Tongue (tissue), 2 donors: Measurements from ENCODE around the gene FLII. TPM values are rescaled to one million over a fixed set of nuclear protein-coding genes. Genes with fewer than 3 reads are reported as not detected.
"Not testable (repeated sequence)": the region's sequence is repeated elsewhere in the genome, so short reads cannot be mapped to it uniquely, and the experiment has no call there.

Source experiments
- DNase-seq: peaks from one replicate; pipeline ENCODE4 v3.0.0-alpha.2; 2015
- total RNA-seq: library from RNA; depleted of rRNA; stranded (reverse); fragments of >200 nt; gene quantifications from one replicate; pipeline ENCODE4 v1.2.3, GENCODE V29; 2014

The FLII gene
- total RNA-seq: 201 TPM

DNA sequence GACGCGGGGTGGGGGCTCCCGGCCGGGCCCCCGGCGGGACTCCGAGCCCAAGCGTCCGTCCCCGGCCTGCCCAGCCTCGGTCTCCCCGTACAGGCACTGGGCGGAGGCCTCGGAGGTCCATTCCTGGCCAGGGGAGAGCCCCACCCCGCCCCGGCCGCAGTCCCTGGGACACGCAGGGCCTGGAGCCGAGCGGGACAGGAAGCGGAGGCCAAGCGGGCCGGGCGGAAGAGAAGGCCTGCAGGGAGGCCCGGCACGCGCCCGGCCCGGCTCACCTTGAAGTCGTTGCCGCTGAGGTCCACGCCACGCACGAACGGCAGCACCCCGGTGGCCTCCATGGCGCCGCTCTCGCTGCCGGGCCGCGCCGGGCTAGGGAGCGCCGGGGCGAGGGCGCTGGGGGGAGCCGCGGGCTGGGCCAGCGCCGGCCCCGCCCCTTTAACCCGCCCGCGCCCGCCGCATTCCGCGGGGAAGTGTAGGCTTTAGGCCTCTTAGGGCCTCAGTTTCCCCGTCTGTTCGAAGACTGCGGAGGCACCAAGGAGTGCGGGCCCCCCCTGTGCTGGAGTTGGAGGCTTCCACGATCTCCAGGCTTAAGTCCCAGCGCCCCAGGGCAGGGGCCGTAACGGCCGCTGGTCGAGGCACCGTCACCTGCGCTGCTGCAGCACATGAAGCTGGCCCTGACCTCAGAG lies at the start of gene FLII:
Gene FLII, minus strand, starts transcription at position 383 of the 683 bp plus-strand sequence. Its CDS starts 48 bp downstream, at position 335.
- DNase-seq: peak; percentile 66

DNA sequence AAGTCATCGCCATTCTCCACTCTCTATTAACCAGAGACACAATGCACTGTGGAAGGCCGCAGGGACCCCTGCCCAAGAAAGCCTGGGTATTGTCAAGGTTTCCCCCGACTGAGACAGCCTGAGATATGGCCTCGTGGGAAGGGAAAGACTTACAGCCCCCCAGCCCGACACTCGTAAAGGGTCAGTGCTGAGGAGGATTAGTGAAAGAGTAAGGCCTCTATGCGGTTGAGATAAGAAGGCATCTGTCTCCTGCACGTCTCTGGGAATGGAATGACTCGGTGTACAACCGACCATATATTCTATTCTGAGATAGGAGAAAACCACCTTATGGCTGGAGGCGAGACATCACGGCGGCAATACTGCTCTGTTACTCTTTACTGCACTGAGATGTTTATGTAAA lies 44.7 kb upstream of the FLII start:
- DNase-seq: not testable (repeated sequence)

DNA sequence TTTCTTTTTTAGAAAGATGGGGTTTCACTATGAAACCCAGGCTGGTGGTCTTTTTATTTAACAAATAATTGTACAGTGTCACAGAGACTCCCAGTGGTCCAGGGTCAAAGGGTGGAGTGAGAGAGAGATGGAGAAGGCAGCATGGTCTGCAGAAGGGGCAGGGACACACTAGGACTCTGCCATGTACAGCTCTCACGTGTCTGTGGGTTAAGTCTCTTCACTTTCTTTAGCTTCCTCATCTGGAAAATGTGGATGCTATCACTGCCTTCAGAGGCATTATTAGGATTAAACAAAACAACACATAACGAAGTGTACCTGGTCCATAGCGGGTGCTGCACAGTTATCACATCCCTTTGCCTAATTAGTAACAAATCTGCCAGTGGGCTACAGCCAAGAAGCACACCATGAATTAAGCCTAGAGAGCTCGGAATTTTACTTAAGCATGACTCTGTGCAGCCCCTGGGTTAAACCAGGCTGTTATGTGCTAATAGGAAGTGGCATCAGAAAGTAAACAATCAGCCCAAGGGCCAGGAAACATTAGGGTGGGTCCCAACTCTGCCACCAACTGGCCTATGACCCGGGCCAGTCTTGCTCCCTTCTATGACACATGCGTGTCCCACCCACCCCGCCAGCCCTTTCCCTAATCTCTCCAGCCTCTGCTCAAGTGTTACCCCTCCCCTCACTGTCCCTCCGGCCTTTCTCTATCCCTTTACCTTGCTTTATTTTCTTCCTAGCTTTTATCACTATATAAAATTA lies 42.4 kb upstream of the FLII start:
- no peak for DNase-seq

DNA sequence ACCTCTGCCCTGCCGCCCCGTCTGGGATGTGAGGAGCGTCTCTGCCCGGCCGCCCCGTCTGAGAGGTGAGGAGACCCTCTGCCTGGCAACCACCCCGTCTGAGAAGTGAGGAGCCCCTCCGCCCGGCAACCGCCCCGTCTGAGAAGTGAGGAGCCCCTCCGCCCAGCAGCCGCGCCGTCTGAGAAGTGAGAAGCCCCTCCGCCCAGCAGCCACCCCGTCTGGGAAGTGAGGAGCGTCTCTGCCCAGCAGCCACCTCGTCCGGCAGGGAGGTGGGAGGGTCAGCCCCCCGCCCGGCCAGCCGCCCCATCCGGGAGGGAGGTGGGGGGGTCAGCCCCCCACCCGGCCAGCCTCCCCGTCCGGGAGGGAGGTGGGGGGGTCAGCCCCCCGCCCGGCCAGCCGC lies 39.5 kb upstream of the FLII start:
- not testable (repeated sequence) for DNase-seq

DNA sequence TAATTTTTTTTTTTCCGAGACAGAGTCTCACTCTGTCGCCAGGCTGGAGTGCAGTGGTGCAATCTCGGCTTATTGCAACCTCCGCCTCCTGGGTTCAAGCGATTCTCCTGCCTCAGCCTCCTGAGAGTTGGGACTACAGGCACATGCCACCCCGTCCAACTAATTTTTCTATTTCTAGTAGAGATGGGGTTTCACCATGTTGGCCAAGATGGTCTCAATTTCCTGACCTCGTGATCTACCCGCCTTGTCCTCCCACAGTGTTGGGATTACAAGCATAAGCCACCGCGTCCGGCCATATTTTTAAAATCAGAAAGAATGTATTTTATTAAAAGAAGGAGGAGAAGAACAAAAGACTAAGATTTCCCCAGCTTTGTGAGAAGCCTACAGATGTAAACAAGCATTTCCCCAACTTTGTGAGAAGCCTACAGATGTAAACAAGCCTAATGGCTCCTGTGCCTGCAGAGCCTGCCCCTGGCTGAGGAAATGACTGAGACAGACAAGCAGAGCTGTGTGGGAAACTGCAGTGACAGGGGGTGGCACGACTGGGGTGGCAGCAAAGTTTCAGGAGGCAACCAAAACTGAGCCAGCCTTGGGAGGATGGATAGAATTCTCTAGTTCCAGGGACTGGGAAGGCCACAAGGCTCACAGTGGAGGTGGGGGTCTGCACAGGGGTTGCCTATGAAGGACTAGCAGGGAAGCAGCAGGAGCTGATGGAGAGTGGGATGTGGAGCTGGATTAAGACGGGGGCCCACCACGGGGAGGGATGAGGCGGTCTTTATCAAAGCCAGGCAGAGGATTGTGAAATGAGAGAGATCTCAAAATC lies 33.4 kb upstream of the FLII start:
- no peak for DNase-seq

DNA sequence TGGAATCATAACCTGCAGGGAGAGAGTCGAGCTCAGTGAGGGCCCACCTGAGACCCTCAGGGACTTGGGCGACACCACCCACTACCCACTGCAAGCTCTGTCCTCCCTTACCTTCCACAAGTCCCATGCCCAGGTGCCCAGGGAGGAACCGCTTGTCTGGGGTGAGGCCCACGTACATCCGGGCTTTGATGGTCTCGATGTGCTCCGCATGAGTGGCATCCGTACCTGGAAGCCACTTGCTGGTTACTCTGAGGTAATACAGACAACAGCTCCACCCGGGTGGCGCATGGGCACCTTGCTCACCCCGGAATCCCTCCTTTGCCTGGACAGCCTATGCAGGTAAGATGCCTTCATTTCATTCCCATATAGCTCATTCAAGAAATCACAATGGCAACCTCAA lies 26.8 kb upstream of the FLII start:
- DNase-seq: no peak

DNA sequence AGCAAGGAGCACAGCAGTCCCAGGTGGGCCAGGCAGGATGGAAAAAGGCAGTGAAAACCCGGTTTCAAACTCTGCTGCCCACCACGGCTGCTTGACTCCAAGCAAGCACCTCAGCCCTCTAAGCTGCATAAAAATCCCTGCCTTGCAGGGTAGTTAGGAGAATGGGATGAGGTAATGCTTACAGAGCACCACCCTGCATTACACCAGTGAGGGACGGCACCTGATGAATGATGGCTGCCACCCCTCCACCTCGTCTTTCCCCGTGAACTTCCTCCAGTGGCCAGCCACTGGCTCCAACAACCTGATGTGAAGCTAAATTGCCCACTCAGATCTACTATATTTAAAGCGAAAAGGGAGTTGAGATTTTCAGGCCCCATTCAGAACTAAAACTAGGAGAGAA lies 23.2 kb upstream of the FLII start:
- no peak for DNase-seq

DNA sequence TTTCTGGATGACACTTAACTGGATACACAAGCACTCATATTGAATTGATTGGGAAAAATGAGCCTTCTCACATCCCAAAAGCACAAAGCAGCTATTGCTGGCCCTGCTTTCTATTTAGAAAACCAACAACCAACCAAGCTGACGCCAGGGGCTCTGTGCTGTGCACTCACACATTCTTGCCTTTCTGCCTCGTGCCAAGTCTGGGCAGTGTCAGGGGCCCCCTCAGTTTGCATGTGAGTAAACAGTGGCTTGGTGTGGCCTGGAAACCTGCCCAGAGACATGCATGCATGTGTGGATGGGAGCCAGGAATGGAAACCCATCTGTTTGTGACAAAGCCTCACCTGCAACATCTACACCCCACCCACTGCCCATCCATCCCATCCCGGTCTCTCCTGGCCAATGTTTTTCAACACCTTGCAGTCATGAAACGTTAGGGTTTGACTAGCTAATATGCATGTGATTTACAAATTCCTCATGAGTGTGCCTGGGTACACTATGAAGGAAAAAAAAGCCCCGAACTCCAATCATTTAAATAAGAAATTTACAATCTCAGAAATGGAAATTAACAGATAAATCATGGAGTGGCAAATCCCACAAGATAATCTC lies 22.3 kb upstream of the FLII start:
- no peak for DNase-seq

DNA sequence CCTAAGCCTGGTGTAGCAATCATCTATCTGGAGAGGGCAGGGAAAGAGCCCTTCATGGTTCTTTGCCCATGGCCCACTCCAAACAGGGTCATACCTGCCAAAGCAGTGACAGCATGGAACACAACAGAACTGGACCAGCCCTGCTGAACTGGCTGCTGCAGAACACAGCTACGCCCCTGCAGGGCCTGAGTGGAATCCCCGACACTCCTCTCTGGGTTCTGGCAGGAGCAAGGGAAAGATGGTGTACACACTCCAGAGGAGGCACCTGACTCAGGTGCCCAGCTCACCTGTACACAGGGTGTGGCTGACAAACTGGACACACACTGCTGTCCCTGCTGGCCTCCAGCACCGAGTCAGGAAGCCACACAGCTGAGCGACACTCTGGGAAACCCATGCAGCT lies 21.7 kb upstream of the FLII start:
- no peak for DNase-seq

DNA sequence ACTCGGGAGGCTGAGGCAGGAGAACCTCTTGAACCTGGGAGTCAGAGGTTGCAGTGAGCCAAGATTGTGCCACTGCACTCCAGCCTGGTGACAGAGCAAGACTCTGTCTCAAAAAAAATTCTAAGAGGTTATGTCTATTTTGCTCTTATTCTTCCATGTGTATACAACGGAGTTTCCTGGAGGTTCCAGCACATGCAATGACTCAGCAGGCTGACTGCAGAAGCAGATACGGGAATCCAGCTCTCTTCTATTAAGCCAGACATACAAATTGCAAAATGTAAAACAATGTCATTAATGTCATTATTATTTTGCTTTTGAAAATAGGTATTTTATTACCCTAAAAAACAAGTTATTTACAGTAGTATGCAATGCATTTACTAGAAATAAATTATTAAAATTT lies 20.3 kb upstream of the FLII start:
- DNase-seq: no peak

DNA sequence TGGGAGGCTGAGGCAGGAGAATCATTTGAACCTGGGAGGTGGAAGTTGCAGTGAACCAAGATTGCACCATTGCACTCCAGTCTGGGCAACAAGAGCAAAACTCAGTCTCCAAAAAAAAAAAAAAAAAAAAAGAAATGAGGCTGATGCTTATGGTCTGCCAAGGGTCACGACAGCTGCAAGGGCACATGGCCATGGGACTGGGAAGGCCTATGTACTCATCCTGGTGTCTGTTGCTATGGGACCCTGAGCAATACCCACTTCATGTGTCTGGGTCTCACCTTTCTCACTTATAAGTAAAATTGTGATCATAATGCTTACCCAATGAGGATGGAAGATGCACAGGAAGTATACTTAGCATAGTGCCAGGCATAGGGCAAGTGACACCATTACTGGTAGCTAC lies 18.5 kb upstream of the FLII start:
- DNase-seq: no peak

DNA sequence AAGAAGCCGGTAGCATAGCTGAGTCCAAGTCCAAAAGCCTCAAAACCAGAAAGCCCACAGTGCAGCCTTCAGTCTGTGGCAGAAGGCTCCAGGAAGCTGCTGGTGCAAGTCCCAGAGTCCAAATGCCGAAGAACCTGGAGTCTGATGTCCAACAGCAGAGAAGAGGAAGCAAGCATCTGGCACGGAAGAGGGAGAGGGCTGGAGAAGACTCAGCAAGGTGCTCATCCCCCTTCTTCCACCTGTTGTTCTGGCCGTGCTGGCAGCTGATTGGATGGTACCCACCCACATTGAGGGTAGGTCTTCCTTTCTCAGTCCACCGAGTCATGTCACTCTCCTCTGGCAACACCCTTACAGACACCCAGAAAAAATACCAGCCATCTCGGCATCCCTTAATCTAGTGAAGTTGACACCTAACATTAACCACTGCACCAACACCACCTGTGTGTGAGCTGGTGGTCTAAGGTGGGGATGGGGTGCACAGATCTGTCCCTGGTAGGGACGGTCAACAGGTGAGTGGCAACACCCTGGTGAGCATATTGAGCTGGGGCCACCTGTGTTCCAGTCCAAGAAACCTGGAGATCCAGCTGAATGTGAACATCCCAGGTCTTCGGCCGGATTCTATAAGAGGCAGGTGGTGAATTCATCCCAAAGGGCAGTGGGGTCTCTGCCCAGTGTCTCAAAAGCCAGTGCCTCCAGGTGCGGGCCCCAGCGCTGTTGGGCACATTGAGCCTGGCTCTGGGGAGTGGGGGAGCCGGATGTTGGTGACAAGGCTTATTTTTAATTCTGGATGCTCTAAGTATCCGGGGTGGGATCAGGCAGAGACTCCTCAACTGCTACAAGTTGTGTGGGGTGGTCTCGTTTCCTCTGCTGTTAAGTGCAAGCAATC lies 11.8 kb upstream of the FLII start:
- no peak for DNase-seq

DNA sequence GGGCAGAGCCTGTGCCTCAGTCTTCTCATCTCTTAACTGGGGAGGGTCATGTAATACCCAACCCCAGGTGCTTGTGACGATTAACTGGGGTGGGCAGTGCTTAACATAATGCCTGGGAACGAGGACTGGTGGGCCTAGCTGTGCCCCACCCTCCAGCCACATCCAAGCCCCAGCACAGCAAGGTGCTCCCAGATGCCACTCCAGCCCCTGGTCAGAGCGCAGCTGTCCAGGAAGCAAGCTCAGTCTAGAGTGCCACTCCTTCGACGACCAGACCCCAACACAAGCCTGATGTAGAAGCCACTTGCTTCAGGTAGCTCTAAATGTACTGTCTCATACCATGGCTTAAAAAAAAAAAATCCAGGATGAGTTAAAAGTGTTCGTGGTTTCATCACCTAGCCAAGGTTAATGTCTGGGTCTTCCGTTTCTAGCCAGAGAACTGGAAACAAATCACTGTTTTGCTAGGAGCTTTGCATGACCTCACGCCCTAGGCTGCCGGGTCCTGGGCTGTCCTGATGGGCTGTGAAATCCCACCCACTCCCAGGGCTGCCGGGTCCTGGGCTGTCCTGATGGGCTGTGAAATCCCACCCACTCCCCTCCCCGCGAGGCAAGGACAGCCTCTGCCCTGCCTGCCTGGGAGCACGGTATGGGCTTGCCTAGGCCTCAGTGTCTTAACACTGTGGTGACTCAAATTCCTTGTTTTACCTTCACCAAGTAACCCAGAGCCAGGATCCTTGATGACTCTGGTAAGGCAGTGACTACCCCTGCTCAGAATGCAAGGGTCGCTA lies 9.6 kb upstream of the FLII start:
- DNase-seq: no peak

DNA sequence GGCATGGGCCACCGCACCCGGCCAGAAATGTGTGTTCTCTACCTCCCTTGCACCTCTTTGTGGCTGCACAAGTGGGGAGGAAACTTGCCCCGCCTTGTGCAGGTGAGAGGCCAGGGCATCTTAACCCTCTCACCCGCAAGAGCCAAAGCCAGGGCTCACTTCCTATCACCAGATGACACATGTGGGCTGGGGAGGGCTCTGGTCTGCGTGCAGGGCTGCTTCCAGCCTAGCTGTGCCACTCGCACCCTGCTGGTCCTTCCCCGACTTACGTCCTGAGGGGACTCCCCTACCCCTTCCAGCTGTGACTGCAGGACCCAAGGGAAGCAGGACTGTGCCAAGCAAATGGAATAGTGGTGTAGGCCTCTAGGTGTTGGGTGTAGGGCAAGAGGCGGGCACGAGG lies 8.8 kb upstream of the FLII start:
- no peak for DNase-seq

DNA sequence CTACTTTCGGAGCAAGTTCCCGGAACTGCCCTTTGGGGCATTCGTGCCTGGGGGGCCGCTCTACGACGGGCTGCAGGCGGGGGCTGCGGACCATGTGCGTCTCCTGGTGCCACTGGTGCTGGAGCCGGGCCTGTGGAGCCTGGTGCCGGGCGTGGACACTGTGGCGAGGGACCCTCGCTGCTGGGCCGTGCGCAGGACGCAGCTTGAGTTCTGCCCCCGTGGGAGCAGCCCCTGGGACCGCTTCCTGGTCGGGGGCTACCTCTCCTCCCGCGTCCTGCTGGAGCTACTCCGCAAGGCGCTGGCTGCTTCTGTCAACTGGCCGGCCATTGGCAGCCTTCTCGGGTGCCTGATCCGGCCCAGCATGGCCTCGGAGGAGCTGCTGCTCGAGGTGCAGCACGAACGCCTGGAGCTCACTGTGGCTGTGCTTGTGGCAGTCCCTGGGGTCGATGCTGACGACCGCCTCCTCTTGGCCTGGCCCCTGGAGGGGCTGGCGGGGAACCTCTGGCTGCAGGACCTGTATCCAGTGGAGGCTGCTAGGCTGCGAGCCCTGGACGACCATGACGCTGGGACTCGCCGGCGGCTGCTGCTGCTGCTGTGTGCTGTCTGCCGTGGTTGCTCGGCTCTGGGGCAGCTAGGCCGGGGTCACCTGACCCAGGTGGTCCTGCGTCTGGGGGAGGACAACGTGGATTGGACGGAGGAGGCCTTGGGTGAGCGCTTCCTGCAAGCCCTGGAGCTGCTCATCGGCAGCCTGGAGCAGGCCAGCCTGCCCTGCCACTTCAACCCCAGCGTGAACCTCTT lies 5.5 kb upstream of the FLII start:
- no peak for DNase-seq

DNA sequence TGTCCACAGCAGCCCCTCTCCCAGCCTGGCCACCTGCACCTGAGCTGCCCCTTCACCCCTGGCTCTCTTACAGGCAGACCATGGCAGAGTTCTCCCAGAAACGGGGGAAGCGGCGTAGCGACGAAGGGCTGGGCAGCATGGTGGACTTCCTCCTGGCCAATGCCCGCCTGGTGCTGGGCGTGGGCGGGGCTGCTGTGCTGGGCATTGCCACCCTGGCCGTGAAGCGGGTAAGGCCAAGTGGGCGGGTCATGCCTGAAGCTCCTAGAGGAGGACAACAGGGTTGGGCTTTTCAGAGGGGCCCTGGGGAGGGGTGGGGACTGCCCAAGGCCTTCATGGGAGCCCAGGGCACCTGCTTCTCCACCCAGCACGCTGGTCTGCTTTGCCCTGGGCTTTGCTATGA lies 4.1 kb upstream of the FLII start:
- no peak for DNase-seq

DNA sequence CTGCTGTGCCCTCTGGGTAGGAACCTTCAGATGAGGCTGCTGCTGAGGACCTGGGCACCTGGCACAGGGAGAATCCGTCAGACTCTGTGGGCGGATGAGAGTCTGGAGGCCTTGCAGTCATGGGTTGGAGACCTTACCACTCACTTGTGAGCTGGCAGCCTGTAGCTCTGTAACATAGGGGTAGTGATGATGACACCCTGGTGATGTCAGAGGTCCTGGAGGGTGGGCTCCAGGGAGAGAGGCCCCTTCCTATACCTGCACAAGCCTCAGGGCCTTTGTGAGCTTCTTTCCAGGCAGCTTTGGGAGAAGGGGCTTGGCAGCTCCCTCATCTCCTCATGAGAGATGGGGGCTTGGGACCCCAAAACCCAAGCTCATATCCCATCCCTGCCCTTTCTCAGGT lies 3.6 kb upstream of the FLII start:
- no peak for DNase-seq

DNA sequence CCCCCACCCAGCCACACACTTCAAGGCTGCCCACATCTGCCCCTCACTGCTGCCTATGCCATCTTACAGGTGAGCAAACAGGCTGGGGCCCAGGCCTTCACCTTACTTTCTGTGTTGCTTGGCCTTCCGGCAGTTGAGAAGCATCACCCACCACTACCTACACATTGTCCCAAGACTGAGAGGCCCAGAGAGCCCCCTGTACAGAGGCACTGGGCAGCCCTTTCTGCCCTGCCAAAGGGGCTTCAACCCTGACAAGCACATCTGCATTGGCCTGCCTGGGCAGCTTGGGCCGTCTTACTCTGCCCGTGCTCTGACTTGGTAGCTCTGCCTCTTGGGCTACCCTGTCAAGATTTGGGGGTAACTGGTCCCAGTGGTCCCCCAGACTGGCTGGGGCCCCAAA lies 3.1 kb upstream of the FLII start:
- DNase-seq: no peak

DNA sequence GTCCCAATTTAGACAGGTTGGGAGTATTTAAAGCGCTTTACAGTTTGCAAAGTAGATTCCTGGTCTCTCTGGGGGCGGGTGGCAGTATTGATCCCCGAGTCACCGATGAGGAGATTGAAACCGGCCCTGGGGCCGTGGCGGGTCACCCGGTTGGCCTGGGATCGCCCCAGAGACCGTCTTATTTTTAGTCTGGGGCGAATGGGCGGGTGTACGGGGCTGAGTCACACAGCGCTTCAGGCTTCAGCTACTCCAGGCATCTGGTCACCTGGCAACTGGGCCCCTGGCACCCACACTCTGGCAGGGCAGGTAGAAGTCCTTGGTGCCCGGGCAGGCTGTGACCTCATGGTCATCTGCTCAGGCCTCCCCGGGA lies 2.6 kb upstream of the FLII start:
- DNase-seq: peak; percentile 21
